ENCODE results near the gene HSD17B2. TPM values are rescaled to one million over a fixed set of nuclear protein-coding genes. Genes with fewer than 3 reads are reported as not detected.

HSD17B2 gene
- total RNA-seq, 2 experiments from 2014 or later = not detected

DNA sequence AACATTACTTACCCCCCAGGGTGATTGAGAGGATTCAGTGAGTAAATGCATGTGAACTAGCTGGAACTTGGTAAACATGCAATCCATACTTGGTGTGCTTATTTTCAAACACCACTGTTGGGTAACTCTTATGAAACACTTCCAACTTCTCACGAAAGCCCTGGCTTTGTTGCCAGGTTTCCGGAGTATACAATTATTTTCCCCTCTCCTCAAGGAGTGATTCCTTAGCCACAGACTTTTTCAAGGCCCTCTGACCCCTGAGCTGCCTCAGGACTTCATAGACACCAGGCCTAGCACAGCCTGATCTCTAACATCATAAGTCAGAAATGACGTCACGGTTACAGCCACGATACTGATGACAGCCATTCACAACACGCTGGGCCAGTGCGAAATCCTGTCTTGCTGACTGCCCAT, 27.6 kb downstream of the HSD17B2 start:
- no peak overlapping the region for H3K27ac Mint-ChIP-seq
- no peak overlapping the region for H3K4me3 Mint-ChIP-seq
- ChIA-PET CTCF (no interaction called here), POLR2A (no interaction called here)
- no peak for DNase-seq
- no peaks in the 10 kb centered on the region for H3K36me3 Mint-ChIP-seq (ENCODE audit: low read depth)
- H3K27me3 Mint-ChIP-seq = peaks cover 21% of the 10 kb centered on the region
- no peaks in the 10 kb centered on the region for H3K9me3 Mint-ChIP-seq
- H3K4me1 Mint-ChIP-seq = no peaks in the 10 kb centered on the region

DNA sequence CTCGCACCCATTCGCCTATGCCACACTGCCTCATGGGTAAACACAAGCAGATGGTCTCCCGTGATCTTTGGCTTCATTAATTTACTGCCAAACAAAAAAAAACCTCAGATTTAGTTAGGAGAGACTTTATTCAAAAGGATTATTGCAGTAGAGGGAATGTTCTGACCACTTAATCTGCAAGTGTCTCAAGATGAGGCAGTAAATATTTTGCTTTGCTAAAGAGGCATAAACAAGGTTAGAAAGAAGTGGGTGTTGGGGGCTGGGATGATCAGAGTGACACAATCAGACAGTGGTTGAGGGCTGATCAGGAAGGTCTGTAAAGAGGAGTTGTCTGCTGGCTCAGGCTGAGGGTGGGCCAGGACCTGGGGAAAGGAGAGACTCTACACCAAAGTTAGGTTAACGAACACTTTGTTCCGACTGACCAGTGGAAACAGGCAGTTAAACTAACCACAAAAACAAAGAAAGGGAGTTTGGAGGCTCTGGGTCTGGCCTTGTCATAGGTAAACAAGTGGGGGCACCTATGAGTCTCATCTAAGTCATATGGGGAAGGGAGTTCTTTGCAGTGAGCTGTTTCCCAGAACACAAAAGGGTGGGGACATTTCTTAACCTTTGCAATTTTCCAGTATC, 28.5 kb downstream of the HSD17B2 start:
- no peak overlapping the region for H3K4me3 Mint-ChIP-seq
- CTCF ChIA-PET = no interaction called here

DNA sequence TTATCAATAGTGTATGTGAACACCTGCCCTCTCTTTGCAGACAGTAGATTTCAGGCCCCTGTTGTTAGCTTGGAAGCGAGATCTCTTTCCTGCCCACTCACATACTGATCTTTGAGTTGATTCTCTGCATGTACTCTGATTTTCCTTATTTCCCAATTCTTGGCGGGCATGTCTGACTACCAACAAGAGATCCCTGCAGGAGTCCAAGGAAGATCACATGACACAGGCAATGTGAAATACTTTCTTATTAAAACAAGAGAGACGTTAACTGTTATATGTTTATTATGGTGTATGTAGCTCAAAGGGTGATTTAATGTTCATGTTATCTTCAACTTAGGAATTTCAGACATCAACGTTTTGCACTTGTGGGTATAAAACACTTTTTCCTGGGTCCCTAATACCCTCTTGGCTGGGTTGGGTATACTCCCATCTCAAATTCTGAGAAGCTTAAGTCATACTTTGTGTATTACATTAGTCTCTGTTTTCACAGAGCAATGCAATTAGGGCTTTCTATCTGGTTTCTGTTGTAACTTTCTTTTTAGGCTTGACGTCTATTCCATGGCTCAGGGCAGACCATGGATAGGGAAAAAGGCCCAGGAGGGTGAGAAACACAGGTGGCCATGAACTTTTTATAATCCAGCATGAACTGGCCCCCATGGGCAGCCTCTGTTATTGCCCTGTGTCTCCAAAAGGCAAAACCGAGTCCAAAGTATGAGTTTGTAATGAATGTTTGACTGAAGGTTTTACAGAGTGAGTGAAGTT, 32.2 kb downstream of the HSD17B2 start:
- Mint-ChIP-seq H3K4me3 (no peak overlapping the region), H3K9me3 (no peaks in the 10 kb centered on the region), H3K27ac (no peak overlapping the region), H3K4me1 (no peaks in the 10 kb centered on the region), H3K27me3 (peaks cover 9% of the 10 kb centered on the region), H3K36me3 (ENCODE audit: low read depth) (no peaks in the 10 kb centered on the region)
- ChIA-PET POLR2A (no interaction called here), CTCF (no interaction called here)
- DNase-seq = no peak

More for the DNA sequence above, 28.5 kb downstream of the HSD17B2 start:
- peaks cover 21% of the 10 kb centered on the region for H3K27me3 Mint-ChIP-seq
- no peak for DNase-seq
- H3K9me3 Mint-ChIP-seq = no peaks in the 10 kb centered on the region
- POLR2A ChIA-PET = no interaction called here
- H3K27ac Mint-ChIP-seq = no peak overlapping the region
- no peaks in the 10 kb centered on the region for H3K4me1 Mint-ChIP-seq
- no peaks in the 10 kb centered on the region for H3K36me3 Mint-ChIP-seq (ENCODE audit: low read depth)

DNA sequence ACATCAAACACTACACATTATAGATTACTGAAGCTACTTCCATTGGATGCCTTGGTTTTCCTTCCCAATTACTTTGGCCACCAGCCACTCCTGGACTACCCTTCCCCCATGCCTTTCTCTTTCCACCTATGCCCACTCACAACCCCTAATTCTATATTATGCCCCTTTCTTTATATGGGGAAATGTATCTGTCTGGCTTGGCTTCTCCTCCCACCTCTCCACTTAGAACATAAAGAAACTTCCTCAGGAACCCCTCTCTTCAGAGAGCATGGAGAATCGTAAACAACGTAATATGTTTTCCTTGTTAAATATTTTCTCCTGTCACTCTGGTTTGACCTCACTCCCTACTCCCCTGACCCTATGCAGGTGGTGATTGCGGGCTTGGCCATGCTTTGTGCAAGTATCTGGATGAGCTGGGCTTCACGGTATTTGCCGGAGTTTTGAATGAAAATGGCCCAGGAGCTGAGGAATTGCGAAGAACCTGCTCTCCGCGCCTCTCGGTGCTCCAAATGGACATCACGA, 32.8 kb downstream of the HSD17B2 start:
- ChIA-PET POLR2A (no interaction called here), CTCF (no interaction called here)
- Mint-ChIP-seq H3K9me3 (no peaks in the 10 kb centered on the region), H3K4me1 (no peaks in the 10 kb centered on the region), H3K36me3 (ENCODE audit: low read depth) (no peaks in the 10 kb centered on the region), H3K27me3 (peaks cover 9% of the 10 kb centered on the region), H3K4me3 (no peak overlapping the region), H3K27ac (no peak overlapping the region)
- DNase-seq = no peak

DNA sequence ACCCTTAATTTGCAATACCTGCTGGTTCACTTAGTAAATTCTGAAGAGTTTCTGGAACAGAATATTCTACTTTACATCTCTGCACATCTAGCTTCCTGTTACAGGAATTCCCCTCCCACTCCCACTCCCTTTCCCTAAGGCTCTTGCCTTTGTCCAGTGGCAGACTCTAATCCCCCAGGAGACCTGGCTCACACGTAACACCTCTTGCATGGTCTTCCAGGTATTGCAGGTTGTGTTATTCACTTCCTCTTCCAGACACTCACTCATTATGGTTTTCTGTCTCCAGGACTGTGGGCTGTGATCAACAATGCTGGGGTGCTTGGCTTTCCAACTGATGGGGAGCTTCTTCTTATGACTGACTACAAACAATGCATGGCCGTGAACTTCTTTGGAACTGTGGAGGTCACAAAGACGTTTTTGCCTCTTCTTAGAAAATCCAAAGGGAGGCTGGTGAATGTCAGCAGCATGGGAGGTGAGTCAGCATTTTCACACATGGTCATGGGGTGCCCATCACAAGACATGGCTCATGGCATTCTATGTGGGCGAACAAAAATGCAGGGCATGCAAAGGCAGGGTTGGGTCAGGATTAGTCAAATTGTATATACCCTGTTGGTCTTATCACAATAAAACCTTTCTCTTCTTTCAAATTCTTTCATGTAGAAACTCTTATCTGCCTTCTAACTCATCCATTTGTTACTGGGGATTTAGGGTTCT, 35.8 kb downstream of the HSD17B2 start:
- no peak for DNase-seq
- Mint-ChIP-seq H3K9me3 (no peaks in the 10 kb centered on the region), H3K27me3 (peaks cover 13% of the 10 kb centered on the region), H3K27ac (no peak overlapping the region), H3K4me1 (peaks cover 2% of the 10 kb centered on the region), H3K36me3 (ENCODE audit: low read depth) (no peaks in the 10 kb centered on the region), H3K4me3 (no peak overlapping the region)
- CTCF ChIA-PET = no interaction called here
- POLR2A ChIA-PET = no interaction called here

DNA sequence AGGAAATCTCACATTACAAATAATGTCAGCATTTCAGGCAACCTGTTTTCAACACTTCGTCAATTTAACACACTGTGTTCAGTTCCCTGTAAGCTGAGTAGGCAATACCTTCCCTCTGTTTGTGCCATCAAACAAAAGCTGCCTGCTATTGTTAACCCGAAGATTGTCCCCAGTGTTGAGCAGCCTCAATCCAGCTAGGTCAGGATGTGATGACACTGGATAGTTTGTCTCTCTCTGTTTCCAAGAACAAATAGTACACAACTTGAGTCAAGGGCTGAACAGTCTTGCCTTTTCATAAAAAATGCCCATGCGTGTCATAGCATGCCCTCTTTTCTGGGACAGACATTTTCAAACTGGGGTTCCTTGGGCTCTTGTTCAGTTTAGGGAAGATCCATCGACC, 36.4 kb downstream of the HSD17B2 start:
- peaks cover 2% of the 10 kb centered on the region for H3K4me1 Mint-ChIP-seq
- H3K4me3 Mint-ChIP-seq = no peak overlapping the region
- ChIA-PET POLR2A (no interaction called here), CTCF (no interaction called here)
- no peaks in the 10 kb centered on the region for H3K9me3 Mint-ChIP-seq
- no peak overlapping the region for H3K27ac Mint-ChIP-seq
- H3K27me3 Mint-ChIP-seq = peaks cover 15% of the 10 kb centered on the region
- DNase-seq = no peak
- no peaks in the 10 kb centered on the region for H3K36me3 Mint-ChIP-seq (ENCODE audit: low read depth)

DNA sequence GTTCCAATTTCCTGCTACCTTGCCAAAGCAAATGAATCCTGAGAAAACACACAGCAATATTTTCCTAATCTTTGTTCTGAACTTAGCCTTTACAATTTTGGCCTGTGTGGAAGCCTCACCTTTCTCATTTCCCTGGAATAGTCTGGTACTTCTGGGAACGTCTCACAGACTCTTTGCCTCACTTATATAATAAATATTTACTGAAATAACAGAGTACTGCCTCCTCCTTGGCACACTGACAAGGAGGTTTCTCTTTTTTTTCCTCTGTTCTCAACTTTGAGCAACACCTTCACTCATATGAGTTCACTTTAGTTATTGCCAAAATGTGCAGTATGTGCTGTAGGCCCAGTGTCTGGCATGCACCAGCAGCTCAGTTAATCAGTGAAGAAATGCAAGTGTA, 37.3 kb downstream of the HSD17B2 start:
- ChIA-PET POLR2A (no interaction called here), CTCF (no interaction called here)
- Mint-ChIP-seq H3K4me1 (peaks cover 2% of the 10 kb centered on the region), H3K4me3 (no peak overlapping the region), H3K27ac (no peak overlapping the region), H3K36me3 (ENCODE audit: low read depth) (no peaks in the 10 kb centered on the region), H3K9me3 (peaks cover 2% of the 10 kb centered on the region), H3K27me3 (peaks cover 12% of the 10 kb centered on the region)
- DNase-seq = no peak

DNA sequence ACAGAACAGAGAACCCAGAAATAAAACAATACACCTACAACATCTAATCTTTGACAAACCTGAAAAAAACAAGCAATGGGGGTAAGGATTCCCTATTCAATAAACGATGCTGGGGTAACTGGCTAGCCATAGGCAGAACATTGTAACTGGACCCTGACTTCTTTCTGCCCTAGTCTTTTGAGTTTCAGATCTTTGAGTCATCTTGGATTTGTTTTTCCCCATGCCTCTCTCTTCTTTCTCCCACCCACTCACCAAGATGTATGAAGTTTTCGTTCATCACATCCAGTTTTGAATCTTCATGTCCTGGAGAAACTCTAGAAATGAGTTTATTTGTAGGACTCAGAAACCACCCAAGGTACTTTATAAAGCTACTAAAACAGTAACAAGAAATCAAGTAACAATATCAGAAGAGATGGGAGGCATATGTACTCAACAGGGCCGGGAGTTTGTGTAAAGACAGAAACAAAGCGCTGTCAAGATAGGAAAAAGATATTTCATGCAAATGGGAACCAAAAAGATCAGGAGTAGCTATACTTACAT, 39.0 kb downstream of the HSD17B2 start:
- Mint-ChIP-seq H3K36me3 (ENCODE audit: low read depth) (no peaks in the 10 kb centered on the region), H3K27me3 (peaks cover 20% of the 10 kb centered on the region), H3K9me3 (peaks cover 2% of the 10 kb centered on the region), H3K4me3 (no peak overlapping the region), H3K27ac (no peak overlapping the region), H3K4me1 (peaks cover 2% of the 10 kb centered on the region)
- CTCF ChIA-PET = no interaction called here
- POLR2A ChIA-PET = no interaction called here
- no peak for DNase-seq

DNA sequence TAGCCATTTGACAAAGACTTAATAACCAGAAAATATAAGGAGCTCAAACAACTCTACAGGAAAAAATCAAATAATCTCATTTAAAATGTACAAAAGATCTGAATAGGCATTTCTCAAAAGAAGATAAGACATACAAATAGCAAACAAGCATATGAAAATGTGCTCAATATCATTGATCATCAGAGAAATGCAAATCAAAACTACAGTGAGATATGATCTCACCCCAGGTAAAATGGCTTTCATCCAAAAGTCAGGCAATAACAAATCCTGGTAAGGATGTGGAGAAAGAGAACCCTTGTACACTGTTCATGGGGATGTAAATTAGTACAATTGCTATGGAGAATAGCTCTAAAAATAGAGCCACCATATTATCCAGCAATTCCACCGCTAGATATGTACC, 43.1 kb downstream of the HSD17B2 start:
- H3K4me3 Mint-ChIP-seq = no peak overlapping the region
- no peak overlapping the region for H3K27ac Mint-ChIP-seq
- peaks cover 39% of the 10 kb centered on the region for H3K27me3 Mint-ChIP-seq
- no peaks in the 10 kb centered on the region for H3K36me3 Mint-ChIP-seq (ENCODE audit: low read depth)
- no peak for DNase-seq
- peaks cover 8% of the 10 kb centered on the region for H3K4me1 Mint-ChIP-seq
- POLR2A ChIA-PET = no interaction called here
- CTCF ChIA-PET = no interaction called here
- peaks cover 2% of the 10 kb centered on the region for H3K9me3 Mint-ChIP-seq

DNA sequence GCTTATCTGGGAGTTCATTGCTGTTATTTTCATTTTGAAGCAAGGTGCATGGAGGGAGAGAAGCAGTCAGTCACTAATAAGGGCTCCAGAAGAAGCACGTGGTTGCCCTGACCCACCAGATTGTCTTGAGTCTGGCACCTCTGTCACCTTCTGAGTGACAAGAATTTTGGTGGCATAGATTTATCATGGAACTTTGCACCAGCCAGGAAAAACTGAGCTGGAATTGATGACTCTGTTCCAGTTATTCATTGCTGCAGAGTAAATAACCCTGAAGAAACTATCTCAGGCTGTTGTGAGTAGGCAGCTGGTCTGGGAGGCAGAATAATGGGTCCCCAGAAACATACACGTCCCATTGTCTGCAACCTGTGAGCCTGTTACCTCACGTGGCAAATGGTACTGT, 44.8 kb downstream of the HSD17B2 start:
- H3K4me1 Mint-ChIP-seq = peaks cover 7% of the 10 kb centered on the region
- ChIA-PET POLR2A (no interaction called here), CTCF (interaction anchor here (0.8 kb wide), 1 partner anchor 18 kb away, joined by 3 read pairs; no protein-coding TSS in a partner anchor)
- H3K27me3 Mint-ChIP-seq = peaks cover 35% of the 10 kb centered on the region
- H3K9me3 Mint-ChIP-seq = peaks cover 2% of the 10 kb centered on the region
- no peak for DNase-seq
- H3K36me3 Mint-ChIP-seq (ENCODE audit: low read depth) = no peaks in the 10 kb centered on the region
- no peak overlapping the region for H3K27ac Mint-ChIP-seq
- H3K4me3 Mint-ChIP-seq = no peak overlapping the region

DNA sequence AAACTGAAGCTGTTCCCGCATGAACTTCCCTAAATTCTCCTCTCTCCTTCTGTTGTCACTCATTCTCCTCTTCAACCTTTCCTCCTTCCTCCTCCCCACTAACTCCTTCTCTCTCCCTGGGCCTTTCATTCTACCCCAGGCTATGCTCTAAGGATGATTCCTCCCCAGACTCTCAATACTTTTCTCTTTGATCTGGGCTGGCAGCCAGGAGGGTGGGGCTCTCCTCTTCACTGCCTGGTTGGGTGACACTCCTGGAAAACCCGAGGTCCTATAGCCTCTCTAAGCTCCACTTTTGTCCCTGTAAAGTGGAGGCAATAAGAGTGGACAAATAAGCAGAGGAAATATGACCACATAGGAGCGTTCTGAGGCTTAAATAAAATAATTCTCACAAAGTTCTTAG, 46.2 kb downstream of the HSD17B2 start:
- Mint-ChIP-seq H3K4me3 (no peak overlapping the region), H3K9me3 (peaks cover 2% of the 10 kb centered on the region), H3K27me3 (peaks cover 34% of the 10 kb centered on the region), H3K36me3 (ENCODE audit: low read depth) (no peaks in the 10 kb centered on the region), H3K4me1 (peaks cover 7% of the 10 kb centered on the region), H3K27ac (no peak overlapping the region)
- ChIA-PET POLR2A (no interaction called here), CTCF (interaction anchor here (1.2 kb wide), 1 partner anchor 17 kb away, joined by 3 read pairs; no protein-coding TSS in a partner anchor)
- no peak for DNase-seq

DNA sequence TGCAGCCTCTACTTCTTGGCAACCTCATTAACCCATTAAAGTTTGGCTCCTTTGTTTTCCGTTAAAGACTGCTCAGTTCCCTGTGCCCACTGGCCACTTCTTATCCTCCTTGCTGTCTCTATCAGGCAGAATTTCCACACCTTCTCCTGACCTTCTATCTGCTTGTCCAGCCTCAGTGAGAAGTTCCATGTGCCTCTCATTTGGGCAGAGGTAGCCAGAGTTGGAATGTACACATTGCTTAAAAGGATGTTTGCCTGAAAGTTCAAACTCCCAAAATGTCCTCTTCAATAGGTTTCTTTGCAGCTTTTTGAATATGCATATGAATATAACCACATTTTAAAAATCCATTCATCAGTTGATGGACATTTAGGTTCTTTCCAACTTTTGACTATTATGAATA, 47.0 kb downstream of the HSD17B2 start:
- ChIA-PET POLR2A (interaction anchor here (1.0 kb wide), 1 partner anchor 87 kb away, joined by 3 read pairs; no protein-coding TSS in a partner anchor), CTCF (interaction anchor here (1.2 to 1.3 kb wide), 2 partner anchors 17 to 20 kb away, joined by 3 to 4 read pairs; no protein-coding TSS in a partner anchor)

More for the DNA sequence above, 47.0 kb downstream of the HSD17B2 start:
- Mint-ChIP-seq H3K27ac (no peak overlapping the region), H3K9me3 (no peaks in the 10 kb centered on the region), H3K4me1 (peaks cover 7% of the 10 kb centered on the region), H3K36me3 (ENCODE audit: low read depth) (no peaks in the 10 kb centered on the region), H3K4me3 (no peak overlapping the region), H3K27me3 (peaks cover 35% of the 10 kb centered on the region)
- no peak for DNase-seq

Data from activated CD4-positive, alpha-beta memory T cell treated with anti-CD3 and anti-CD28 coated beads, Interleukin-2, amount 10 ng/mL, durations not matched to agents 7 days and 5 days (primary cell).